SK-N-MC (cell line): ENCODE results near the gene CDC34.

Source experiments
- EZH2 ChIP-seq: fragments of 200-600 bp; sonication (generic); IDR thresholded peaks from one replicate; pipeline ENCODE4 v1.6.1; 2017; ENCODE audit warnings: antibody characterized with exemption
- FOXP2 ChIP-seq: optimal IDR thresholded peaks from 2 replicates; pipeline ENCODE3; 2011; ENCODE audit warnings: mild to moderate bottlenecking, moderate library complexity; ENCODE audit not compliant: insufficient read depth; ENCODE audit errors: extremely low read length, control extremely low read depth
- POLR2AphosphoS5 ChIP-seq: IDR thresholded peaks from 2 replicates; pipeline ENCODE4 v1.6.1; 2012; ENCODE audit warnings: mild to moderate bottlenecking, low read depth, low read length, borderline replicate concordance

GRCh38 chr19:556611-557382, 25.2 kb downstream of the CDC34 start:
- TF ChIP-seq EZH2 (no peak), POLR2AphosphoS5 (no peak), FOXP2 (no peak)
